ENCODE measurements around the gene TNFRSF4.

Gene TNFRSF4

GRCh38 chr1:1220197-1220596, 6.2 kb upstream of the TNFRSF4 start:
- no peak overlapping the region for H3K27ac ChIP-seq
- TF ChIP-seq ZFX (IDR thresholded peaks at IDR 0.05; ENCODE audit: borderline replicate concordance) (no peak), CTCF (IDR thresholded peaks at IDR 0.05) (no peak)

- H3K27ac ChIP-seq = no peak overlapping the region
- TF ChIP-seq CTCF (IDR thresholded peaks at IDR 0.05) (no peak), ZFX (IDR thresholded peaks at IDR 0.05; ENCODE audit: borderline replicate concordance) (no peak)
These were observed 5.4 kb upstream of the TNFRSF4 start for GRCh38 chr1:1219341-1219740.

GRCh38 chr1:1218524-1219200, 4.7 kb upstream of the TNFRSF4 start:
- no peak for TF ChIP-seq ZFX (IDR thresholded peaks at IDR 0.05; ENCODE audit: borderline replicate concordance)
- H3K27ac ChIP-seq = no peak overlapping the region

- H3K27ac ChIP-seq = no peak overlapping the region
- no peak for TF ChIP-seq CTCF (IDR thresholded peaks at IDR 0.05)
- no peak for TF ChIP-seq ZFX (IDR thresholded peaks at IDR 0.05; ENCODE audit: borderline replicate concordance)
These were observed 3.9 kb upstream of the TNFRSF4 start for GRCh38 chr1:1217621-1218523.

GRCh38 chr1:1216770-1217620, 3.0 kb upstream of the TNFRSF4 start:
- no peak for TF ChIP-seq ZFX (IDR thresholded peaks at IDR 0.05; ENCODE audit: borderline replicate concordance)
- TF ChIP-seq CTCF (IDR thresholded peaks at IDR 0.05) = no peak
- no peak overlapping the region for H3K27ac ChIP-seq

- H3K27ac ChIP-seq = no peak overlapping the region
- TF ChIP-seq CTCF (IDR thresholded peaks at IDR 0.05) (no peak), ZFX (IDR thresholded peaks at IDR 0.05; ENCODE audit: borderline replicate concordance) (no peak)
These were observed 2.1 kb upstream of the TNFRSF4 start for GRCh38 chr1:1215881-1216605.

Data from 22Rv1 (cell line).